Measurements from ENCODE around the gene PITPNM3.
"Not testable (repeated sequence)": the region's sequence is repeated elsewhere in the genome, so short reads cannot be mapped to it uniquely, and the experiment has no call there.

PITPNM3 gene

GRCh38 chr17:6497496-6498221 lies 58.7 kb downstream of the PITPNM3 start:
- DNase-seq: no peak

GRCh38 chr17:6496640-6497441 lies 59.5 kb downstream of the PITPNM3 start:
- no peak for DNase-seq

GRCh38 chr17:6496116-6496481 lies 60.3 kb downstream of the PITPNM3 start:
- no peak for DNase-seq

- DNase-seq: no peak
Measured at GRCh38 chr17:6495450-6496115, 60.8 kb downstream of the PITPNM3 start.

- no peak for DNase-seq
Measured at GRCh38 chr17:6494239-6494941, 62.0 kb downstream of the PITPNM3 start.

- no peak for DNase-seq
Measured at GRCh38 chr17:6492892-6493674, 63.3 kb downstream of the PITPNM3 start.

- DNase-seq: no peak
Measured at GRCh38 chr17:6491071-6491700, 65.2 kb downstream of the PITPNM3 start.

GRCh38 chr17:6489016-6489550 lies 67.3 kb downstream of the PITPNM3 start:
- no peak for DNase-seq

GRCh38 chr17:6488008-6488539 lies 68.3 kb downstream of the PITPNM3 start:
- DNase-seq: no peak

- DNase-seq: no peak
Measured at GRCh38 chr17:6487251-6488007, 68.9 kb downstream of the PITPNM3 start.

- no peak for DNase-seq
Measured at GRCh38 chr17:6485646-6486412, 70.5 kb downstream of the PITPNM3 start.

GRCh38 chr17:6483507-6483906 lies 72.8 kb downstream of the PITPNM3 start:
- DNase-seq: no peak

- not testable (repeated sequence) for DNase-seq
Measured at GRCh38 chr17:6482796-6483195, 73.6 kb downstream of the PITPNM3 start.

- DNase-seq: no peak
Measured at GRCh38 chr17:6482105-6482455, 74.3 kb downstream of the PITPNM3 start.

GRCh38 chr17:6480303-6480675 lies 76.1 kb downstream of the PITPNM3 start:
- DNase-seq: no peak

GRCh38 chr17:6479622-6480302 lies 76.6 kb downstream of the PITPNM3 start:
- DNase-seq: no peak

GRCh38 chr17:6478486-6478885 lies 77.9 kb downstream of the PITPNM3 start:
- no peak for DNase-seq

GRCh38 chr17:6477831-6478383 lies 78.4 kb downstream of the PITPNM3 start:
- DNase-seq: no peak

GRCh38 chr17:6476810-6477179 lies 79.6 kb downstream of the PITPNM3 start:
- DNase-seq: no peak
